SK-N-SH treated with all-trans-retinoic acid at 6 μM for 48 hours (cell line): ENCODE results near the gene TMEM161A.
A peak's percentile ranks its signal among the peaks of the same experiment; 100 is the strongest.

Source experiments
- ATAC-seq: fragments of 200-7000 bp; cut with Tn5 transposase; 3 replicates; pipeline ENCODE4 v1.9.1; 2020; ENCODE audit warnings: mild to moderate bottlenecking, moderate library complexity
- ARNTL ChIP-seq: fragments of 450-650 bp; formaldehyde crosslinking; IDR thresholded peaks from 2 replicates; pipeline ENCODE4 v1.5.0; 2020; ENCODE audit warnings: low read depth, mild to moderate bottlenecking, moderate library complexity, borderline replicate concordance
- BACH2 ChIP-seq: fragments of 250-450 bp; sonication (Bioruptor Pico); IDR thresholded peaks from 2 replicates; pipeline ENCODE4 v1.9.0; 2021; ENCODE audit warnings: mild to moderate bottlenecking, borderline replicate concordance
- CREB5 ChIP-seq: fragments of 250-450 bp; sonication (Bioruptor Pico); IDR thresholded peaks from 2 replicates; pipeline ENCODE4 v1.5.1; 2020; ENCODE audit warnings: low read depth, mild to moderate bottlenecking, moderate library complexity
- CSDC2 ChIP-seq: fragments of 250-450 bp; sonication (Bioruptor Pico); IDR thresholded peaks from 2 replicates; pipeline ENCODE4 v1.5.0; 2020; ENCODE audit warnings: mild to moderate bottlenecking, moderate library complexity
- CSRNP3 ChIP-seq: fragments of 250-450 bp; sonication (Bioruptor Pico); IDR thresholded peaks from 2 replicates; pipeline ENCODE4 v1.5.1; 2021; ENCODE audit warnings: mild to moderate bottlenecking, moderate library complexity
- ISL1 ChIP-seq: fragments of 250-450 bp; sonication (Bioruptor Pico); IDR thresholded peaks from 2 replicates; pipeline ENCODE4 v2.1.2; 2022; ENCODE audit warnings: mild to moderate bottlenecking, moderate library complexity
- PATZ1 ChIP-seq: fragments of 250-450 bp; sonication (Bioruptor Pico); IDR thresholded peaks from 2 replicates; pipeline ENCODE4 v1.8.0; 2020; ENCODE audit warnings: mild to moderate bottlenecking, moderate library complexity, borderline replicate concordance
- POU6F1 ChIP-seq: fragments of 250-450 bp; sonication (Bioruptor Pico); IDR thresholded peaks from 2 replicates; pipeline ENCODE4 v1.8.0; 2021; ENCODE audit warnings: low read depth, mild to moderate bottlenecking, moderate library complexity, borderline replicate concordance
- PPARA ChIP-seq: fragments of 250-450 bp; sonication (Bioruptor Pico); IDR thresholded peaks from 2 replicates; pipeline ENCODE4 v1.5.0; 2020; ENCODE audit warnings: mild to moderate bottlenecking, borderline replicate concordance
- RARB ChIP-seq: fragments of 250-450 bp; sonication (Bioruptor Pico); IDR thresholded peaks from 2 replicates; pipeline ENCODE4 v1.8.0; 2021; ENCODE audit warnings: mild to moderate bottlenecking, moderate library complexity
- SNAI2 ChIP-seq: fragments of 250-450 bp; sonication (Bioruptor Pico); IDR thresholded peaks from 2 replicates; pipeline ENCODE4 v1.5.0; 2020; ENCODE audit warnings: mild to moderate bottlenecking, moderate library complexity
- TCF4 ChIP-seq: fragments of 250-450 bp; sonication (Bioruptor Pico); IDR thresholded peaks from 2 replicates; pipeline ENCODE4 v1.8.0; 2021; ENCODE audit warnings: mild to moderate bottlenecking, moderate library complexity, borderline replicate concordance
- TOX ChIP-seq: fragments of 250-450 bp; sonication (Bioruptor Pico); IDR thresholded peaks from 2 replicates; pipeline ENCODE4 v1.8.0; 2021; ENCODE audit warnings: mild to moderate bottlenecking, moderate library complexity, borderline replicate concordance
- ZC3H10 ChIP-seq: fragments of 250-450 bp; sonication (Bioruptor Pico); IDR thresholded peaks from 2 replicates; pipeline ENCODE4 v1.5.1; 2021; ENCODE audit warnings: mild to moderate bottlenecking, moderate library complexity
- ZFP3 ChIP-seq: fragments of 250-450 bp; sonication (Bioruptor Pico); IDR thresholded peaks from 2 replicates; pipeline ENCODE4 v1.5.0; 2020; ENCODE audit warnings: mild to moderate bottlenecking, moderate library complexity
- ZFP30 ChIP-seq: fragments of 450-650 bp; formaldehyde crosslinking; IDR thresholded peaks from 2 replicates; pipeline ENCODE4 v1.5.0; 2022; ENCODE audit warnings: mild to moderate bottlenecking, moderate library complexity
- ZNF565 ChIP-seq: fragments of 450-650 bp; formaldehyde crosslinking; conservative IDR thresholded peaks from 2 replicates; pipeline ENCODE4 v1.5.0; 2020; ENCODE audit warnings: low read depth, mild to moderate bottlenecking, moderate library complexity
- ZNF70 ChIP-seq: fragments of 450-650 bp; formaldehyde crosslinking; IDR thresholded peaks from 2 replicates; pipeline ENCODE4 v1.5.0; 2020; ENCODE audit warnings: mild to moderate bottlenecking, moderate library complexity
- ZNF8 ChIP-seq: fragments of 450-650 bp; formaldehyde crosslinking; IDR thresholded peaks from 2 replicates; pipeline ENCODE4 v1.5.0; 2020; ENCODE audit warnings: mild to moderate bottlenecking, moderate library complexity

TMEM161A gene

GRCh38 chr19:19111967-19112580 is 26.2 kb downstream of the TMEM161A start:
- ATAC-seq = no peak
- no peak for TF ChIP-seq ARNTL (CRISPR knock-in tag)
- no peak for TF ChIP-seq CSDC2 (CRISPR knock-in tag)

GRCh38 chr19:19111136-19111835 is 27.0 kb downstream of the TMEM161A start:
- no peak for TF ChIP-seq TCF4 (CRISPR knock-in tag)
- TF ChIP-seq CSDC2 (CRISPR knock-in tag) = no peak
- TF ChIP-seq ZFP3 (CRISPR knock-in tag) = no peak
- no peak for TF ChIP-seq ZNF565
- TF ChIP-seq ZC3H10 (CRISPR knock-in tag) = no peak
- no peak for TF ChIP-seq ISL1 (CRISPR knock-in tag)
- no peak for TF ChIP-seq SNAI2 (CRISPR knock-in tag)
- no peak for TF ChIP-seq BACH2 (CRISPR knock-in tag)
- TF ChIP-seq CSRNP3 = no peak
- no peak for TF ChIP-seq ZFP30 (CRISPR knock-in tag)
- ATAC-seq = no peak

GRCh38 chr19:19110410-19111135 is 27.7 kb downstream of the TMEM161A start:
- peak; percentile 67 for ATAC-seq
- TF ChIP-seq CREB5 (CRISPR knock-in tag) (no peak), PATZ1 (no peak)

GRCh38 chr19:19109601-19110000 is 28.7 kb downstream of the TMEM161A start:
- no peak for ATAC-seq
- TF ChIP-seq ZFP3 (CRISPR knock-in tag) (no peak), RARB (CRISPR knock-in tag) (no peak), PATZ1 (no peak), TCF4 (CRISPR knock-in tag) (no peak), ZNF70 (CRISPR knock-in tag) (no peak), SNAI2 (CRISPR knock-in tag) (no peak), ARNTL (CRISPR knock-in tag) (no peak), TOX (CRISPR knock-in tag) (no peak), ISL1 (CRISPR knock-in tag) (no peak), PPARA (CRISPR knock-in tag) (no peak), POU6F1 (CRISPR knock-in tag) (no peak), BACH2 (CRISPR knock-in tag) (no peak), ZC3H10 (CRISPR knock-in tag) (no peak), ZNF8 (CRISPR knock-in tag) (no peak), ZNF565 (no peak)
